ENCODE data around the gene DUOX2. TPM values are rescaled to one million over a fixed set of nuclear protein-coding genes. Genes with fewer than 3 reads are reported as not detected.
"Not testable (repeated sequence)": the region's sequence is repeated elsewhere in the genome, so short reads cannot be mapped to it uniquely, and the experiment has no call there.

The DUOX2 gene
- total RNA-seq, 1 experiment from 2014 or later: not detected

DNA sequence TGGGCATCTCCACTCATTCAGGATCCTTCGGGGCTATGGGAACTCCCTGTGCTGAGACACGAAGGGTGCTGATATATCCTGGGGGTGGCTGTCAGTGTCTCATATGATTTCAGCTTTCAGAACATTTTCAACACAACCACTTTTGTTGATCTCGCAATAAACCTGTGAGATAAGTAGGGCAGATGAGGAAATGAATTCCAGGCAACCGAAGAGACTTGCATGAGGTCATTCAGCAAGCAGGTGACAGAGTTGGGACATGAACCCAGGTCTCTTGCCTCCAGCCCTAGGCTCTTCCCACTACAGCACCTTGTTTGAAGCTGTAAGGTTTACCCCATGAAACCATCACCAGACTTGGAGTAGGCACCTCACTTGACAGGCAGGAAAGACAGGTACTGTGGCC lies 32.4 kb upstream of the DUOX2 start:
- Histone ChIP-seq H3K36me3 (replicated peaks; ENCODE audit: control insufficient read depth, insufficient read depth, low read length) (no peaks in the 10 kb centered on the region), H3K27me3 (ENCODE audit: control insufficient read depth, insufficient read depth, low read length) (no peaks in the 10 kb centered on the region; the same call in 1 of the 2 replicates), H3K4me3 (ENCODE audit: insufficient read depth, low read depth, low read length) (no peak overlapping the region)
- no peak for DNase-seq

DNA sequence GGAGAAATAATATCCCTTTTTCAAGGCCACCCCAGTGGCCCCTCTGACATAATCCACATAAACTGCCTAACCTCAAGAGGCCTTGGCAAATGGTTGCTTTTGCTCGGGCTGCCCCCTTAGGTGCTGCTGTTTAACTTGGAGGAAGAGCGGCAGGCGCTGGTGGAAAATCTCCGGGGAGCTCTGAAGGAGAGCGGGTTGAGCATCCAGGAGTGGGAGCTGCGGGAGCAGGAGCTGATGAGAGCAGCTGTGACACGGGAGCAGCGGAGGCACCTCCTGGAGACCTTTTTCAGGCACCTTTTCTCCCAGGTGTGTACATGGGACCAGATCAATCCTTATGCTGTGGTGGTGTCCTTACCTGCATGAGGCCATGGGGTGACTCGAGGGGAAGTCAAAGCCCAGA lies 30.8 kb upstream of the DUOX2 start:
- H3K27me3 ChIP-seq (ENCODE audit: control insufficient read depth, insufficient read depth, low read length): no peaks in the 10 kb centered on the region
- DNase-seq: no peak
- H3K36me3 ChIP-seq (replicated peaks; ENCODE audit: control insufficient read depth, insufficient read depth, low read length): no peaks in the 10 kb centered on the region
- no peak overlapping the region for H3K4me3 ChIP-seq (ENCODE audit: insufficient read depth, low read depth, low read length)

DNA sequence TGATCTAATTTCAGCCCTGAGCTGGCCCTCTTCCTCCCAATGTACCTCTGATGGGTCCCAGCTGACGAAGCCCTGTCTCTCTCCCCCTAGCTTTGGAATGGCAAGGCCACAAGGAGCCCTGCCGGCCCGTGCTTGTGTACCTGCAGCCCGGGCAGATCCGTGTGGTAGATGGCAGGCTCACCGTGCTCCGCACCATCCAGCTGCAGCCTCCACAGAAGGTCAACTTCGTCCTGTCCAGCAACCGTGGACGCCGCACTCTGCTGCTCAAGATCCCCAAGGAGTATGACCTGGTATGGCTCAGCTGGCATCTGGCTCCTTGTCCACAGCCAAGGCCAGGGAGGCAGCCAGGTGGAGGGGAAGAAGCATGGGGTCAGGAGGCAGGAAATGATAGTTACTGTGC lies 30.0 kb upstream of the DUOX2 start:
- Histone ChIP-seq H3K36me3 (replicated peaks; ENCODE audit: control insufficient read depth, insufficient read depth, low read length) (no peaks in the 10 kb centered on the region), H3K4me3 (ENCODE audit: insufficient read depth, low read depth, low read length) (no peak overlapping the region), H3K27me3 (ENCODE audit: control insufficient read depth, insufficient read depth, low read length) (no peaks in the 10 kb centered on the region)
- DNase-seq: no peak

DNA sequence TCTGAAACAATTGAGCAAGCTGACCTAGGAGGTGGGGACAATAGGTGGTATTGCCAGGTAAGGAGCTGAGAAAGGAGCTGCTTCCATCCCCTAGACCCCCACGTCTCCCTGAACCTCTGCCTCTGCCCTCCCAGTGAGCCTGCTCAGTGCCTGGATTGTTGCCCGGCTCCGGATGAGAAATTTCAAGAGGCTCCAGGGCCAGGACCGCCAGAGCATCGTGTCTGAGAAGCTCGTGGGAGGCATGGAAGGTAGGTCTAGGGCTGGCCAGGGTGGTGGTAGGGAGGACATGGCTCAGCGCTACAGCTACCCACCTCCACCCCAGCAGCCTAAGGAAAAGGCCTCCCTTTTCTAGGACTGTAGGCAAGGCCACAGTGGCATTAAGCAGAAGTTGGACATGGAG lies 29.1 kb upstream of the DUOX2 start:
- Histone ChIP-seq H3K36me3 (replicated peaks; ENCODE audit: control insufficient read depth, insufficient read depth, low read length) (no peaks in the 10 kb centered on the region), H3K27me3 (ENCODE audit: control insufficient read depth, insufficient read depth, low read length) (peaks cover 2% of the 10 kb centered on the region; the same call in 1 of the 2 replicates), H3K4me3 (ENCODE audit: insufficient read depth, low read depth, low read length) (no peak overlapping the region)
- no peak for DNase-seq

DNA sequence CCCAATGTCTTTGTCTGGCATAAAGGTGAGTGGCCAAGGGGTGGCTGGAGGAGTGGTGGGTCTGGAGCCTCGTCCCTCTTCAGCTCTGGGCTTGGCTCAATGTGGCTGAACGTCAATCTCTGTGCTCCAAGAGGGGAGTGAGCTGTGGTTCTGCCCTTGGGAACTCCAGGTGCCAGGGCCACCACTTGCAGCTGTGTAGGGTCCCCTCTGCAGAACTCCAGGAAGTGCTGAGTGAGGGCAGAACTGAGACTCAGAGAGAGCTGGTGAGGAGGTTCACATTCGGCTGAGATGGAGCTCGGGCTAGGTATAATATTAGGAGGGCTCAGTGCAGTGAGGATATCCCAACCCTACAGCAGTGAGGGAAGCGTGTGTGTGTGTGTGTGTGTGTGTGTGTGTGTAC lies 27.4 kb upstream of the DUOX2 start:
- no peak overlapping the region for H3K4me3 ChIP-seq (ENCODE audit: insufficient read depth, low read depth, low read length)
- DNase-seq: no peak
- no peaks in the 10 kb centered on the region for H3K36me3 ChIP-seq (replicated peaks; ENCODE audit: control insufficient read depth, insufficient read depth, low read length)
- peaks cover 9% of the 10 kb centered on the region for H3K27me3 ChIP-seq (ENCODE audit: control insufficient read depth, insufficient read depth, low read length)

DNA sequence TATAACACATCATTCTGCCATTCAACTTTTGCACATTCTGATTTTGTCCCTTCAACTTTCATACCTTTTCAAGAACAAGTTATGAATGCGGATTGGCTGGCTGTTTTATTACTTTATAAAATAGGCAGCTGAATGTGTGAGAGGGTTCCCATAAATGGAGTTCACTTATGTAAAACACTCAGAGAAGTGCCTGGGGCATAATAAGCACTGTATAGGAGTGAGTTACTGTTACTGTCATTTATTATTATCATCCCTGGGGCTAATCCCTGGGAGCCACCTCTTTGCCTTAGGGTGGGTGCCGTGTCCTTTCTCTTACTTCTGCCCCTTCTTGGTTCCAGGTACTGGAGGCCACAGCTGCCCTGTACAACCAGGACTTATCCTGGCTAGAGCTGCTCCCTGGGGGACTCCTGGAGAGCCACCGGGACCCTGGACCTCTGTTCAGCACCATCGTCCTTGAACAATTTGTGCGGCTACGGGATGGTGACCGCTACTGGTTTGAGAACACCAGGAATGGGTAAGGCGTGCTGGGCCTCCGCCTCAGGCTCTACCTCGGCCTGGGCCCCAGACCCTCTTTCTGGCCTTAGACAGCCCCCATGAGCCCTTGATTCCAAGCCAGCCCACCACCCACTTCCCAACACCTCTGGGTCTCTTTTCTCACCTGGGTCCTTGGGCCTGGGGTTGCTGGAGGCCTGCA lies 26.7 kb upstream of the DUOX2 start:
- DNase-seq: no peak
- Histone ChIP-seq H3K36me3 (replicated peaks; ENCODE audit: control insufficient read depth, insufficient read depth, low read length) (no peaks in the 10 kb centered on the region), H3K27me3 (ENCODE audit: control insufficient read depth, insufficient read depth, low read length) (peaks cover 15% of the 10 kb centered on the region), H3K4me3 (ENCODE audit: insufficient read depth, low read depth, low read length) (no peak overlapping the region)

DNA sequence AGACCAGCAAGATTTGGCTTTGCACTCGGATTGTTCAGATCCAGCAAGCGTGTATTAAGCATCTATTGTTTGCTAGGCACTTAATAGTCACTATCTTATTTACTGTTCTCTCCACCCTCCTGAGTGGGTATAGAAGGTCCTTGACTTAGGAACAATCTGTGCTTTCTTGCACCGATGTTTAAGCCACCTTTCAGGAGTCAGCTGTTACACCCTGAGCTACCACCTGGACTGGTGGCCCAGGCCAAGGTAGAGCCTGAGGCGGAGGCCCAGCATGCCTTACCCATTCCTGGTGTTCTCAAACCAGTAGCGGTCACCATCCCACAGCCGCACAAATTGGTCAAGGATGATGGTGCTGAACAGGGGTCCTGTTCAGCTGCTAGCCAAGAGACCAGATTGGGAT lies 25.8 kb upstream of the DUOX2 start:
- H3K27me3 ChIP-seq (ENCODE audit: control insufficient read depth, insufficient read depth, low read length): peaks cover 22% of the 10 kb centered on the region
- DNase-seq: no peak
- no peak overlapping the region for H3K4me3 ChIP-seq (ENCODE audit: insufficient read depth, low read depth, low read length)
- no peaks in the 10 kb centered on the region for H3K36me3 ChIP-seq (replicated peaks; ENCODE audit: control insufficient read depth, insufficient read depth, low read length)

DNA sequence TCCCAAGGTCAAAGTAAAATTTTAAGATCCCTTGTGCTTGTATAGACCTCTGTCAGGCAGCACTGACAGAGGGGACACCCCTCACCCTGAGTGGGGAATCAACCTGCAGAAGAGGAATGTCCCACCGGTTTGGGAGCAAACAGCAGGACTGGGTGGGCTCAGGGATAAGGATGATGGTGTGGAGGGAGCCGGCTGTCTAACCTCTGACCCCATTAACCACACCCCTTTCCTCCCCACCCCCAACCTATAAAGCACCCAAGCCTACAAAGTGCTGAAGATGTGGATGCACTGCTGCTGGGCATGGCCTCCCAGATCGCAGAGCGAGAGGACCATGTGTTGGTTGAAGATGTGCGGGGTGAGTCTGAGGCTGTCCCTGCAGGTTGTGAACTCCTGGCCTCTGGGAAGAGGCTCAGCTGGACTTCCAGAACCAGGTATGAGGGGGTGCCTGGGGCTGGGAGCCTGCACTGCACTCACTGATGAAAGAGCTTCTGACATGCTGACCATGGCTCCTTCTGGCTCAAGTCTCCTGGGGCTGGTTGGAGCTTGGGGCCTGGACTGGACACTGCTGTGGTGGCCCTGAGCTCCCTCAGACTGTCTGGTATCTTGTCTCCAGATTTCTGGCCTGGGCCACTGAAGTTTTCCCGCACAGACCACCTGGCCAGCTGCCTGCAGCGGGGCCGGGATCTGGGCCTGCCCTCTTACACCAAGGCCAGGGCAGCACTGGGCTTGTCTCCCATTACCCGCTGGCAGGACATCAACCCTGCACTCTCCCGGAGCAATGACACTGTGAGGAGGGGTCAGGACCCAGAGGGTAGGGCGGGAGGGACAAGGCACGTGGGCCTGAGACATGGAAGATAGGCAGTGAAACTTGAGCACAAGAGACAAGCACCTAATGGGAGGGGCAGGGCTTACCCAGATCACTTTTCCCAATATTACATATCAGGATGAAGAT lies 25.1 kb upstream of the DUOX2 start:
- peaks cover 29% of the 10 kb centered on the region for H3K27me3 ChIP-seq (ENCODE audit: control insufficient read depth, insufficient read depth, low read length)

DNA sequence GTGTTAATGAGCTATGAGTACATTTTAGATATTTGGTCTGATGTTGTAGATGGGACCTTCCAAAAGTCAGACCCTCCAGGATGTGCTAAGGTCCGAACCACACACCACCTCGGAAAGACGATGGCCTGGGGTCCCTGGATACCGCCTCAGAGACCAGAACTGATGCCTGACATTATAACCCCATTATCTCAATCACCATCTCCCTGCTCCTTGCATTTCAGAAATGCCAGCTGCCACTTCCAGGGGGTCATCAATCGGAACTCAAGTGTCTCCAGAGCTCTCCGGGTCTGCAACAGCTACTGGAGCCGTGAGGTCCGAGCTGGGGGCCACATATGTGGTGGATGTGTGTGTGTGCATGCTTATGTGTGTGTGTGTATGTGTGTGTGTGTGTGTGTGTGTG lies 23.7 kb upstream of the DUOX2 start:
- DNase-seq: no peak
- H3K36me3 ChIP-seq (replicated peaks; ENCODE audit: control insufficient read depth, insufficient read depth, low read length): no peaks in the 10 kb centered on the region
- H3K4me3 ChIP-seq (ENCODE audit: insufficient read depth, low read depth, low read length): no peak overlapping the region
- peaks cover 43% of the 10 kb centered on the region for H3K27me3 ChIP-seq (ENCODE audit: control insufficient read depth, insufficient read depth, low read length)

More for the DNA sequence above, 25.1 kb upstream of the DUOX2 start:
- Histone ChIP-seq H3K4me3 (ENCODE audit: insufficient read depth, low read depth, low read length) (no peak overlapping the region), H3K36me3 (replicated peaks; ENCODE audit: control insufficient read depth, insufficient read depth, low read length) (no peaks in the 10 kb centered on the region)
- peak; percentile 43 for DNase-seq

DNA sequence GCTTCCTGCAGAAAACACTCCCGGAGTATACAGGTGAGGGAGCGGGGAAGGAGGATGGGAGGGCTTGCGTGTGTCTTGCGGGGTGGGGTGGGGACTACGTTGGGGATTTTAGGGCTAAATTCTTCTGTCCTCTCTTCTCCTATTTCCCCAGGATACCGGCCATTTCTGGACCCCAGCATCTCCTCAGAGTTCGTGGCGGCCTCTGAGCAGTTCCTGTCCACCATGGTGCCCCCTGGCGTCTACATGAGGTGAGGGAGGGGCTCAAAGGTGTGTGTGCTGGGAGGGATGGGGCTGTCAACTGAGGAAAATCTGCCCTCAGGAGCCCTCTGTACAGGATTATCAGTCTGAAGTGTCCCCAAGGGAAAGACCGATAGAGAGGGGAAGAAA lies 22.4 kb upstream of the DUOX2 start:
- Histone ChIP-seq H3K27me3 (ENCODE audit: control insufficient read depth, insufficient read depth, low read length) (peaks cover 56% of the 10 kb centered on the region), H3K4me3 (ENCODE audit: insufficient read depth, low read depth, low read length) (no peak overlapping the region; the same call in 1 of the 2 replicates), H3K36me3 (replicated peaks; ENCODE audit: control insufficient read depth, insufficient read depth, low read length) (no peaks in the 10 kb centered on the region)
- peak; percentile 84 for DNase-seq

DNA sequence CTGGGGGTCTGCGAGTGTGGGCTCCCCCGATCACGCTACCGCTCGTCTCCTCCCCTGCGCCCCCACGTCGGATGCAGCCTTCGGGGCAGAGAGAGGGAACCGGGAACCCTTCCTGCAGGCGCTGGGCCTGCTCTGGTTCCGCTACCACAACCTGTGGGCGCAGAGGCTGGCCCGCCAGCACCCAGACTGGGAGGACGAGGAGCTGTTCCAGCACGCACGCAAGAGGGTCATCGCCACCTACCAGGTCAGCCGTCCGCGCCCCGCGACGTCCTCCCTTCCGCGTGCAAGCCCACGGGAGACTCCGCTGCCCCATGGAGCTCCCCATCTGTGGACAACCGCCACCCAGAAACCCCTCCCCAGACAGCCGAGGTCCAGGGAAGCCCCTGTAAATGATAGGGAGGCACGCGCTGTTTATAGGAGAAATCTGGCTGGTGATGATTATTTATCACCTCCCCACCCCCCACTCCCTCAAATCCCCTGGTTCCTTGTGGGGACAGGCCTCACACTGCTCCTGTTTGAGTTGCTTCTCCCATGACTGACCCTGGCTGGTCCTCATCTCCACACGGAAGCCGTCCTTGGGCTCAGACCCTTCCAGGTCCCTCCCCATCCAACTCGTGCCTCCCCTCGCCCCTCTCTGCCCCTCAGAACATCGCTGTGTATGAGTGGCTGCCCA lies 21.9 kb upstream of the DUOX2 start:
- H3K36me3 ChIP-seq (replicated peaks; ENCODE audit: control insufficient read depth, insufficient read depth, low read length); H3K4me3 ChIP-seq (ENCODE audit: insufficient read depth, low read depth, low read length); DNase-seq: not testable (repeated sequence)
- peaks cover 61% of the 10 kb centered on the region for H3K27me3 ChIP-seq (ENCODE audit: control insufficient read depth, insufficient read depth, low read length)

DNA sequence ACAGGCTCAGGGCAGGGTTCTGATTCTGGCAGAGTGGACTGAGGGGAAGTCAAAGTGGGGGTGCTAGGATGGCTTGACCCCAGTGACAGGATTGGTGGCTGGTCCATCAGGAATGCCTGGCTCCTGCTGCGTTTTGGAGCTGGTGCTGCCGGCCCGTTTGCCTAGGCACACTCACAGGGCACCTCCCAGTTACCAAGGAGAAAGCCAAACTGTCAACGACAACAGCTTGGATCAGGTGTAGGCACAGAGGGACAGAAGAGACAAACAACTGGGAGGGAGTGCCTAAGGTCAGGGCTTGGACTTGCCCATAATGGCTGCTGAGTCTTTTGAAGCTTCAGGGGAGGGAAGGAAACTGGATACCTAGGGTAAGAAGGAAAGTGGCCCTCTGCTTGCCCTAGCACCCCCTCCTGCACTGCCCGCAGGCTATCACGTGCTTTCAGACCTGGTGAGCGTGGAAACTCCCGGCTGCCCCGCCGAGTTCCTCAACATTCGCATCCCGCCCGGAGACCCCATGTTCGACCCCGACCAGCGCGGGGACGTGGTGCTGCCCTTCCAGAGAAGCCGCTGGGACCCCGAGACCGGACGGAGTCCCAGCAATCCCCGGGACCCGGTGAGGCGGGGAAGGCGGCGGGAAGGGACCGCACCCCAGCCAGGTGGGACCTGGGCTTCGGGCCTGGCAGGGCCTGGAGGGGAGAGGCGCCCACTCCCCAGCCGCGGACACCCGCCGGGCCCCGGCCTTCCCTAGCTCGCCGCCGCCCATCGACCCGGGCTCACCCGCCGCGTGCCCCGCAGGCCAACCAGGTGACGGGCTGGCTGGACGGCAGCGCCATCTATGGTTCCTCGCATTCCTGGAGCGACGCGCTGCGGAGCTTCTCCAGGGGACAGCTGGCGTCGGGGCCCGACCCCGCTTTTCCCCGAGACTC lies 21.0 kb upstream of the DUOX2 start:
- Histone ChIP-seq H3K36me3 (replicated peaks; ENCODE audit: control insufficient read depth, insufficient read depth, low read length) (no peaks in the 10 kb centered on the region), H3K4me3 (ENCODE audit: insufficient read depth, low read depth, low read length) (peak overlapping the region; percentile 38), H3K27me3 (ENCODE audit: control insufficient read depth, insufficient read depth, low read length) (peaks cover 70% of the 10 kb centered on the region)
- DNase-seq: peak; percentile 80

DNA sequence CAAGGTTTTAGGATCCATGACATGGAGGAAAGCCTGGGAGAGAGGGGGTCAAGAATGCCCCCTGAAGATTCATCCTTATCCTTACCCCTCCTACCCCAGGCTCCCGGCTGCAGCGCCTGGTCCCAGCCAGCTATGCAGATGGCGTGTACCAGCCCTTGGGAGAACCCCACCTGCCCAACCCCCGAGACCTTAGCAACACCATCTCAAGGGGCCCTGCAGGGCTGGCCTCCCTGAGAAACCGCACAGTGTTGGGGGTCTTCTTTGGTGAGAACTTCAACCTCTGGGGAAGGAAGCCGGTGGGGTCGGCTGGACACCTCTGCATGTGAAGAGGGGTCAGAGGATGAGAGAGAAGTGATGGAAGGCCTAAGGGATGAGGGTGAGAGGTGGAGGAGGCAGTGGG lies 20.1 kb upstream of the DUOX2 start:
- peak; percentile 22 for DNase-seq
- Histone ChIP-seq H3K36me3 (replicated peaks; ENCODE audit: control insufficient read depth, insufficient read depth, low read length) (no peaks in the 10 kb centered on the region), H3K4me3 (ENCODE audit: insufficient read depth, low read depth, low read length) (no peak overlapping the region), H3K27me3 (ENCODE audit: control insufficient read depth, insufficient read depth, low read length) (peaks cover 79% of the 10 kb centered on the region)

DNA sequence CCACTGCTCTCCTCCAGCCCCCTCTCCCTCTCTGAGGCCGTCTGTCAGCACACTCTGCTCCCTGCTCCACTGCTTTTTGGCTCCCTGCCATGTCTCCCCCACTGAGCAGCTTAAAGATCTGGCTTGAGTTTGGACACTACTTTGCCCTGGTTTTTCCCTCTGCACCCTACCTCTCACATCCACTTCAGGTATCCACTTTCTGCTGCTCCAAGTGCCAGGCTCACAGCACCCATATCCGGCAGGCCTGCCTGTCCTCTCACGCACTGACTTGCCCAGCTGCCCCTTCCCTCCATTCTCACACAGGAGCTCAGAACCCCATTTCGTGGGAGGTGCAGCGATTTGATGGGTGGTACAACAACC lies 19.6 kb upstream of the DUOX2 start:
- H3K4me3 ChIP-seq (ENCODE audit: insufficient read depth, low read depth, low read length): no peak overlapping the region
- peak; percentile 17 for DNase-seq
- peaks cover 83% of the 10 kb centered on the region for H3K27me3 ChIP-seq (ENCODE audit: control insufficient read depth, insufficient read depth, low read length)
- no peaks in the 10 kb centered on the region for H3K36me3 ChIP-seq (replicated peaks; ENCODE audit: control insufficient read depth, insufficient read depth, low read length)

Measured in H7 (cell line).